COLO668 (cell line): ENCODE data around the gene ATP6AP2.

Source experiments
- DNase-seq: peaks from one replicate; lab custom pipeline; 2025; ENCODE audit not compliant: unreplicated experiment; lab: John Stamatoyannopoulos, UW

Gene ATP6AP2

DNA sequence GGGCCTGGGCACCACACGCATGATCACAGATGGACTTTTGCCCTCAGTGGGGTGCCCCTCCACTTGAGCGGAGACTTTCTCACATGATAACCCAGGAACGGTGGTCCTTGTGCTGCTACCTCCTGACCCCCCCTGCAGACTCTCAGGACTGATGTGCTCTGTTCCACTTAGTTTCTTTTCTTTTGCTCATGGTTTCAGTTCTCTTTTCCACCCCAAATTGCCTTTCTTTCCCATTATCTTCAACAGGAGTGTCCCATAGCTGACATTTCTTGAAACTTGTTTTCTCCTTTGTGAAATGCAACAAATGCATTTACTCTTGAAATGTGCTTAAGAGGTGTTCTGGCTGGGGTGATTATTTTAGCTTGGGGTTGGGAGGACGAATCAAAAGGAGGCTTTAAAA lies 51.4 kb downstream of the ATP6AP2 start:
- DNase-seq = no peak

GRCh38 chrX:40637687-40638086 lies 56.9 kb downstream of the ATP6AP2 start:
- DNase-seq = no peak

GRCh38 chrX:40644176-40644575 lies 63.4 kb downstream of the ATP6AP2 start:
- no peak for DNase-seq

DNA sequence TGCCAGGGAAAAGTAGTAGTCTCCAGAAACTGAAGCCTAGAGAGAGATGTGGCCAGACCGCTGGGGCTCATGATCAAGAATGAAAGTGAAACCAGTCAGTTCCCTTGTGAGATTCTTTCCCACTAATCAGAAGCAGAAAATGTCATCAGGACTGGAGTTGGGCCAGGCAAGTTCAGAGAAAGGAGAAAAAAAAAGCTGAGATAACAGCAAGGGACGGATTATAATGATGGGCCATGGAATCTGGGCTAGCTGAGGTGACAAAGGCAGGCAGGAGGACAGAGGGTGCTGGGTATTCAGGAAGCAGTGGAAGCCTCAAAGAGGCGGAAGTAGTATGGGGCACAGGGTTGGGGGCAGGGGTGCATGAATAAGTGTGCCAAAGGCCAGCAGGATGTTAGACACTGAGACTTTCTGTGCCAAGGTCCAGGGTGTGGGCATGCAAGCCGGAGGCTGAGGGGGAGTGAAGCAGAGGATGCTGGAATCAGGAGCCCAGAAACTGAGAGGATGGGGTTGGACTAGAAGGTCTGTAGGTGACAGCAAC lies 64.1 kb downstream of the ATP6AP2 start:
- peak; percentile 34 for DNase-seq

DNA sequence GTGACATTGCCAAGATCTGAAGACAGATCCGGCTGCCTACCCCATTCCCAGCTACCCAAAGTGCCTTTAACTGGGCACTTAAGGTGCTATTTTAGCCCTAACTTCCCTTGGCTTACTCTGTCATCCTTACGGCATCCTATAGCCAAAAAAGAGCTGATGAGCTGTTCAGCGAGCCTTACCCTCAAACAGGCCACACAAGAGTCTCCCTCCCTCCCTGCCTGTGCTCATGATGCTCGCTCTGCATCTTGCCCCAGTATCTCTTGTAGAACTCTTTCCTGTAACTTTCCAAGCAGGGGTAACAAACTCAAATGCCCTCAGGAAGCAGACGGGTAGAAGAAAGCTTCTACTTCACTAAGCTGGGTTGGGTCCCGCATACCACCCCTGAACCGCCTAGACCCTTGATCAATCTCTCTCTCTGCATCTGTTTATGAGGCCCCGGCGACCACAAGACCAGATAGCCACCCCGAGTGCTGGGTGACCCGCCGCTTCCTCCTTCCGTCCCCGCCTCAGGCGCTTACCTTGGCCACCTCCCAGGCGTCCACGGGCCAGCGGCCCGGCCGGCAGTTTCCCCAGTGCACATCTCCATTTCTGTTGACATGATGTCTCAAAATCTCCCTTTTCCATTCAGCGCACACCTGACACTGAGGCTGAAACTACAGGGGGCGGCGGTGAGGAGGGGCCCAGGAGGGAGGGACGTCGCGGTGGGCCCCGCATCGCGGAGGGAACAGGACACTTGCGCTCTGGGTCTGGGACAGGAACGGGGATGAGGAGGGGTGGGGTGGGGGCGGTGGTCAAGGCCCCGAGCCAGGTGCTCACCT lies 65.9 kb downstream of the ATP6AP2 start:
- peak; percentile 46 for DNase-seq

DNA sequence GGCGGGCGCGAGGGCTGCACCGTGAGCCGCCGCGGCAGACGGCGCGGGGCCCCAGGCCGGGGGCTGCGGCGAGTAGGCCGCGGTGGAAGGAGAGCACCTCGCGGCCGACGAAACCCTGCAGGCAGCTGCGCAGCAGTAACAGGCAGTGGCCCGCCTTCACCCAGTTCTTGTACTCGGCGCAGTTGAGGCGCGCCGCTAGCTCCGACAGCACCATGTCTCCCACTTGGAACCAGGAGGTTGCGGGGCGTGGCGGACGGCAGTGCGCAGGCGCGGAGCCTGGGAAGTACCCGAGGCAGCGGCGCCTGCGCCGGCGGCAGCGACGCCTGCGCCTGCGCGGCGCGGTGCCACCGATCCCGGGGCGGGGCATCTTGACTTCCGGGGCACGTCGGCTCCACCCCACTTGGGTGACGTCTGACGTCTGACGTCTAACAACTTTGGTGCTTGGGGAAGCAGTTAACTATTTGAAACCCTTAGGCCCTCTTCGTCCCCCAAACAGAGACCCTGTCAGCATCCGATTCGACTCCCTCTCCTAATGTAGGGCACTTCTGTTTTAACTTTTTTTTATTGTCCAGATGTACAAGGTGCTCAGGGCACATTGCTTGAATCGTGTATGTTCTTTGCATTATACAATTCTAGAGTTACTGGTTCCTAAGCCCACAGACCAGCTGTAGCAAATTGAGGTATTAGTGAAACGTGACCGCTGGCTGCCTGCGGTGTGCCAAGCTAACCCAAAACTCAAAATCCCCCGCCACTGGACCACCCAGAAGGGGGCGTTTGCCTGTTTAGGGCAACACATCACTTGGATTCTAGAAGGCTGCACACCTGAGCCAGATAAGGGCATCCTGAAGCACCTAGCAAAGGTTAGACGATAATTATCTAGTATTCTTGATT lies 66.8 kb downstream of the ATP6AP2 start, which contains the start of gene CXorf38:
Gene CXorf38 (minus strand): TSS at position 255 of the 891 bp plus-strand sequence. CDS start 41 bp downstream, at position 214.
- peak; percentile 93 for DNase-seq

- DNase-seq = peak; percentile 67
Observed at GRCh38 chrX:40651620-40652223, 71.0 kb downstream of the ATP6AP2 start.

DNA sequence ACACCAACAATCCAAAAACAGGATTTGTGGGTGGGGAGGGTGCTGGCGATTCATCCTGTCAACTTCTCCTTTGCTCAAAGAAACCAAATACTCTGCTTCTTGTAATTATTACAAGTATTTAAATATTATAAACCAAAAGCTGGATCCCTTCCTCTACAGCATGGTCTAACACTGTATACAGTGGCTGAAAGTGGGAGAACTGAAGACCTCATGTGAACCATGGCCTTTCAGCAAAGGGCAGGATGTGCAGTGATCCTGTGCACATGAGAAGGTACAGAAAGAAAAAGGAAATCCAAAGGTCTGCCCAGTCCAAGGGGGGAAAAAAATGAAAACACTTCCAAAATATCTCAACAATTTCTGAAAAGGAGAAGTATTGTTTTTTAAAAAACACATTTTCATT lies 71.9 kb downstream of the ATP6AP2 start:
- no peak for DNase-seq

- DNase-seq = no peak
Observed at GRCh38 chrX:40653535-40653934, 72.8 kb downstream of the ATP6AP2 start.
